ENCODE data around the gene TSHZ2.

DNA sequence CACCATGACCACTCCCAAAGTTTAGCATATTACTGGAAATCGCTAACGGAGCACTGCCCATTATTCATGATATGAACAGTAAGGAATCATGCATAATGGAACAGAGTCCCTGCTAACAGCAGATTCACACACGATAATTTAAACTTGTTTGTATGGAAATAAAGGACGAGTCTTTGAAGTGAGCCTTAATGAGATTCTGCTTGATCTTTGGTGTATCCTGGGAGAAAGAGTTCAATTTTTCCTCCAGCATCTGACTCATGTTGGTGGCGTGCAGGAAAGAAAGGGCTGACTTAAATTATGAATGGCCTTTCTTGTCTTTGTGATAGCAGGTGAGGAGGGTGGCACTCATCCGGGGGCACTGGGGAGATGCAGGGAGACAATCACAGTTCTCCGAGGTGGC, 426.9 kb downstream of the TSHZ2 start:
- TF ChIP-seq ZNF274 (IDR thresholded peaks at IDR 0.05; ENCODE audit: low read depth, low read length) (no peak), SUZ12 (IDR thresholded peaks at IDR 0.05; ENCODE audit: extremely low read depth, insufficient read depth, insufficient read length) (no peak)

Measured in NT2/D1 (cell line).